ENCODE data around the gene SCAND1.

DNA sequence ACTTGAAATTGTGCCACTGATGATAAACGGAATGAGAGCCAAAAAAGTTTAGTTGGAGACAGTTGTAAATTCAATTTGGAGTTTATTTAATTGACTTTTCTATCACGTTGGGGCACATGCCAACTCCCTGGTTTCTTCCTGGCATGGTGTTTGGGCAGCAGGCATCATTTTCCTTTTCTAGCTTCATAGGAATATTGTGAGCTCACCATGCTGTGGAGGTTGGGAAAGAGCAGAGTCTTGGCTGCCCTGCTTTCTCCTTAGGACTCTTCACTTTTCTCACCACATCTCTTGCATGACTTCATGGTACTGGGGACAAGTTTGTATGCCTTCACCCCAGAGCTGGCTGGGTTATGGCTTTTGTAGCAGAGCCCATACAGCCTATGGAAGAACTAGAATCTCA lies 6.4 kb downstream of the SCAND1 start:
- no peak for TF ChIP-seq POLR2AphosphoS5 (IDR thresholded peaks at IDR 0.05)
- TF ChIP-seq, protein P1, sequence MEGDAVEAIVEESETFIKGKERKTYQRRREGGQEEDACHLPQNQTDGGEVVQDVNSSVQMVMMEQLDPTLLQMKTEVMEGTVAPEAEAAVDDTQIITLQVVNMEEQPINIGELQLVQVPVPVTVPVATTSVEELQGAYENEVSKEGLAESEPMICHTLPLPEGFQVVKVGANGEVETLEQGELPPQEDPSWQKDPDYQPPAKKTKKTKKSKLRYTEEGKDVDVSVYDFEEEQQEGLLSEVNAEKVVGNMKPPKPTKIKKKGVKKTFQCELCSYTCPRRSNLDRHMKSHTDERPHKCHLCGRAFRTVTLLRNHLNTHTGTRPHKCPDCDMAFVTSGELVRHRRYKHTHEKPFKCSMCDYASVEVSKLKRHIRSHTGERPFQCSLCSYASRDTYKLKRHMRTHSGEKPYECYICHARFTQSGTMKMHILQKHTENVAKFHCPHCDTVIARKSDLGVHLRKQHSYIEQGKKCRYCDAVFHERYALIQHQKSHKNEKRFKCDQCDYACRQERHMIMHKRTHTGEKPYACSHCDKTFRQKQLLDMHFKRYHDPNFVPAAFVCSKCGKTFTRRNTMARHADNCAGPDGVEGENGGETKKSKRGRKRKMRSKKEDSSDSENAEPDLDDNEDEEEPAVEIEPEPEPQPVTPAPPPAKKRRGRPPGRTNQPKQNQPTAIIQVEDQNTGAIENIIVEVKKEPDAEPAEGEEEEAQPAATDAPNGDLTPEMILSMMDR (IDR thresholded peaks at IDR 0.05) = no peak

Data from prostate gland (tissue), 2 donors.